SK-N-SH (cell line): ENCODE results near the gene EPB41L2. TPM values are rescaled to one million over a fixed set of nuclear protein-coding genes. Genes with fewer than 3 reads are reported as not detected.

Experiments used
- CTCF ChIA-PET: fragments of 300-600, 350-600 bp; formaldehyde crosslinking; extraction: SDS; loops from one replicate; lab custom pipeline; 2021; lab: Yijun Ruan, JAX
- POLR2A ChIA-PET: fragments of 350-600 bp; sonication (Branson Sonifier 250); formaldehyde crosslinking; extraction: SDS; loops from one replicate; lab custom pipeline; 2020; ENCODE audit warnings: antibody characterized with exemption, inconsistent platforms; lab: Yijun Ruan, JAX
- DNase-seq: peaks from one replicate; pipeline ENCODE4 v3.0.0; 2012
- H2AFZ ChIP-seq: fragments of 200-600 bp; sonication (generic); 2 replicates; pipeline ENCODE4 v1.8.1; 2016; ENCODE audit warnings: antibody characterized with exemption, mild to moderate bottlenecking, low read depth
- H3F3A ChIP-seq: fragments of 200-600 bp; sonication (generic); replicated peaks from 2 replicates; pipeline ENCODE3; 2016; ENCODE audit warnings: antibody characterized with exemption, mild to moderate bottlenecking; ENCODE audit not compliant: insufficient read depth
- H3K27ac ChIP-seq, 2 experiments: fragments of 200-500 bp in 1 of 2; fragments of 200-600 bp in 1 of 2; sonication (Bioruptor generic) in 1 of 2; sonication (generic), shearing (Covaris generic) in 1 of 2; 2 replicates each; pipeline versions ENCODE4 v1.5.1 to v1.6.1; 2014 to 2016; ENCODE audit warnings: low read depth in 2 of 2, inconsistent platforms in 1 of 2, low read length in 1 of 2, mild to moderate bottlenecking in 1 of 2, mixed read lengths in 1 of 2
- H3K27me3 ChIP-seq: fragments of 200-600 bp; sonication (generic), shearing (Covaris generic); 2 replicates; pipeline ENCODE4 v1.6.1; 2016; ENCODE audit warnings: mixed run types; ENCODE audit not compliant: insufficient read depth
- H3K36me3 ChIP-seq, 2 experiments: fragments of 200-500 bp in 1 of 2; fragments of 200-600 bp in 1 of 2; sonication (Bioruptor generic) in 1 of 2; sonication (generic) in 1 of 2; replicated peaks in 1 of 2; 2 replicates each; pipeline versions ENCODE3 to v1.5.1; 2014 to 2016; ENCODE audit warnings: low read length in 1 of 2, mild to moderate bottlenecking in 1 of 2; ENCODE audit not compliant: insufficient read depth in 2 of 2, control insufficient read depth in 1 of 2
- H3K4me1 ChIP-seq, 2 experiments: fragments of 200-500 bp in 1 of 2; fragments of 200-600 bp in 1 of 2; sonication (Bioruptor generic) in 1 of 2; sonication (generic), shearing (Covaris generic) in 1 of 2; 2 replicates each; pipeline versions ENCODE4 v1.5.1 to v1.6.1; 2014 to 2016; ENCODE audit warnings: low read depth in 1 of 2, low read length in 1 of 2, mixed run types in 1 of 2; ENCODE audit not compliant: insufficient read depth in 2 of 2, control insufficient read depth in 1 of 2
- H3K4me2 ChIP-seq: fragments of 200-600 bp; sonication (generic), shearing (Covaris generic); 2 replicates; pipeline ENCODE4 v1.6.1; 2017; ENCODE audit warnings: mixed run types
- H3K4me3 ChIP-seq, 2 experiments: fragments of 200-500 bp in 1 of 2; fragments of 200-600 bp in 1 of 2; sonication (Bioruptor generic) in 1 of 2; sonication (generic), shearing (Covaris generic) in 1 of 2; 2 replicates each; pipeline versions ENCODE4 v1.5.1 to v1.8.1; 2014 to 2016; ENCODE audit warnings: low read depth in 2 of 2, inconsistent platforms in 1 of 2, low read length in 1 of 2, mild to moderate bottlenecking in 1 of 2, mixed read lengths in 1 of 2, moderate library complexity in 1 of 2
- H3K79me2 ChIP-seq: fragments of 200-600 bp; sonication (generic); 2 replicates; pipeline ENCODE4 v1.8.1; 2017; ENCODE audit warnings: mild to moderate bottlenecking; ENCODE audit not compliant: insufficient read depth
- H3K9ac ChIP-seq: fragments of 200-600 bp; sonication (generic); 2 replicates; pipeline ENCODE4 v1.6.1; 2017; ENCODE audit warnings: mixed run types
- H3K9me2 ChIP-seq: fragments of 200-600 bp; sonication (generic); 2 replicates; pipeline ENCODE4 v1.6.1; 2017; ENCODE audit warnings: mixed run types
- H3K9me3 ChIP-seq: fragments of 200-600 bp; sonication (generic); 2 replicates; pipeline ENCODE4 v1.6.1; 2017; ENCODE audit warnings: mixed run types, mild to moderate bottlenecking, moderate library complexity
- H4K20me1 ChIP-seq: fragments of 200-600 bp; sonication (generic); 2 replicates; pipeline ENCODE4 v1.6.1; 2017; ENCODE audit warnings: mild to moderate bottlenecking, mixed run types; ENCODE audit not compliant: insufficient read depth
- ELF1 ChIP-seq: IDR thresholded peaks from 2 replicates; pipeline ENCODE4 v1.4.0; 2012
- FOXM1 ChIP-seq: IDR thresholded peaks from 2 replicates; pipeline ENCODE4 v1.4.0; 2012; ENCODE audit warnings: low read depth, mild to moderate bottlenecking
- JUND ChIP-seq: IDR thresholded peaks from 2 replicates; pipeline ENCODE4 v1.4.0; 2012
- RCOR1 ChIP-seq: fragments of 150-350 bp; IDR thresholded peaks from 2 replicates; pipeline ENCODE4 v1.6.1; 2017; ENCODE audit warnings: antibody characterized with exemption, low read length
- TAF1 ChIP-seq: IDR thresholded peaks from 2 replicates; pipeline ENCODE4 v1.6.1; 2012; ENCODE audit warnings: low read depth, mild to moderate bottlenecking, low read length, moderate library complexity, borderline replicate concordance
- WGBS: methylation state at CpG from one replicate; pipeline ENCODE4 v1.1.6; 2017; ENCODE audit warnings: low lambda C conversion rate; 5-methylcytosine and 5-hydroxymethylcytosine counted together
- polyA plus RNA-seq, 3 experiments: library from polyadenylated mRNA; depleted of rRNA; stranded (reverse); fragments of >200 nt; gene quantifications; 2 replicates each; pipeline ENCODE4 v1.2.3, GENCODE V29; 2012
- TF ChIP-seq, protein P1 (sequence below): IDR thresholded peaks from 2 replicates; pipeline ENCODE4 v1.6.1; 2012; ENCODE audit warnings: mild to moderate bottlenecking, low read depth, low read length, moderate library complexity
- TF ChIP-seq, protein P2 (sequence below): fragments of 150-350 bp; IDR thresholded peaks from 2 replicates; pipeline ENCODE4 v1.6.1; 2016; ENCODE audit warnings: mild to moderate bottlenecking, low read depth, low read length
- TF ChIP-seq, protein P3 (sequence below): IDR thresholded peaks from 2 replicates; pipeline ENCODE4 v1.4.0; 2012; ENCODE audit warnings: low read depth

Gene EPB41L2
- polyA plus RNA-seq, 1 of the 3 experiments (the other 2 are of a cell fraction): 1.4 TPM

DNA sequence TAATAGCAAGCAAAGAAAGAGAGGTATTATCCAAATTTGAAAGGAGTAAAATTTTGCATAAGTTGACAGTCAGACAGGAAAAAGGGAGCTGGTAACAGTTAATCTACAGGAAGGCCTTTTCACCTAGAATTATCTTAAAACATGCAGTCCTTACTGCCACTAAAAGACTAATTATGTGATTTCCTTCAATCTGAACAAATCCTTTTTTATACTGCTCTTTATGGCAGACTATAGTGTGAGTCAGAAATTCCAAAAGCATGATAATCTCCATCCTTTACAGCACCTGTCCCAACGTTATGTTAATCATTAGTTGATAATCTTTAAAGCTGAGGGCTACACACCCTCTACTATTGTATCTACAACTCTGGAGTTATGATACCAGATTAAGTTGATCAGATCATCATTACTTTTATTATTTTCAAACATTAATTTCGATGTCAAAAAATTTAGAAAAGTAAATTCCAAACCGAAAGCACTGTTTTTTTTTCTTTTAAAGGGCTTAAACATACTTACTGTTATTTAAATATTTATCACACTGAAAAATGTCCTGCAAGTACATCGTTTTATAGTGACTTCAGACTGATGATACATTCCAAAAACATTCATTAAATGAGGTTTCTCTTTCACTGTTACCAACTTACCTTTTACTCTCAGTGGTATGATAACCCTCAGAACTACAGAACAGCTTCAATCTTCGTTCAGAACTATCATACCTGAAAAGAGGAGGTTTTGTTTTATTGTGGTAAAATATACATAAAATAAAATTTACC, 39.1 kb upstream of the EPB41L2 start:
- DNase-seq: no peak
- Histone ChIP-seq H3K27ac (no peak overlapping the region), H3K27me3 (no peaks in the 10 kb centered on the region), H3K4me3 (no peak overlapping the region), H3K9me2 (no peaks in the 10 kb centered on the region), H3F3A (no peaks in the 10 kb centered on the region), H4K20me1 (no peaks in the 10 kb centered on the region), H3K9me3 (no peaks in the 10 kb centered on the region), H3K79me2 (no peaks in the 10 kb centered on the region), H3K36me3 (no peaks in the 10 kb centered on the region), H2AFZ (no peak overlapping the region), H3K4me1 (peaks cover 0 to 11% of the 10 kb centered on the region in 2 experiments; a peak in 1 of 4 replicates), H3K9ac (no peak overlapping the region), H3K4me2 (peak overlapping the region; percentile 27; the same call in 1 of the 2 replicates)
- TF ChIP-seq, protein P1, sequence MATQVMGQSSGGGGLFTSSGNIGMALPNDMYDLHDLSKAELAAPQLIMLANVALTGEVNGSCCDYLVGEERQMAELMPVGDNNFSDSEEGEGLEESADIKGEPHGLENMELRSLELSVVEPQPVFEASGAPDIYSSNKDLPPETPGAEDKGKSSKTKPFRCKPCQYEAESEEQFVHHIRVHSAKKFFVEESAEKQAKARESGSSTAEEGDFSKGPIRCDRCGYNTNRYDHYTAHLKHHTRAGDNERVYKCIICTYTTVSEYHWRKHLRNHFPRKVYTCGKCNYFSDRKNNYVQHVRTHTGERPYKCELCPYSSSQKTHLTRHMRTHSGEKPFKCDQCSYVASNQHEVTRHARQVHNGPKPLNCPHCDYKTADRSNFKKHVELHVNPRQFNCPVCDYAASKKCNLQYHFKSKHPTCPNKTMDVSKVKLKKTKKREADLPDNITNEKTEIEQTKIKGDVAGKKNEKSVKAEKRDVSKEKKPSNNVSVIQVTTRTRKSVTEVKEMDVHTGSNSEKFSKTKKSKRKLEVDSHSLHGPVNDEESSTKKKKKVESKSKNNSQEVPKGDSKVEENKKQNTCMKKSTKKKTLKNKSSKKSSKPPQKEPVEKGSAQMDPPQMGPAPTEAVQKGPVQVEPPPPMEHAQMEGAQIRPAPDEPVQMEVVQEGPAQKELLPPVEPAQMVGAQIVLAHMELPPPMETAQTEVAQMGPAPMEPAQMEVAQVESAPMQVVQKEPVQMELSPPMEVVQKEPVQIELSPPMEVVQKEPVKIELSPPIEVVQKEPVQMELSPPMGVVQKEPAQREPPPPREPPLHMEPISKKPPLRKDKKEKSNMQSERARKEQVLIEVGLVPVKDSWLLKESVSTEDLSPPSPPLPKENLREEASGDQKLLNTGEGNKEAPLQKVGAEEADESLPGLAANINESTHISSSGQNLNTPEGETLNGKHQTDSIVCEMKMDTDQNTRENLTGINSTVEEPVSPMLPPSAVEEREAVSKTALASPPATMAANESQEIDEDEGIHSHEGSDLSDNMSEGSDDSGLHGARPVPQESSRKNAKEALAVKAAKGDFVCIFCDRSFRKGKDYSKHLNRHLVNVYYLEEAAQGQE: no peak
- TF ChIP-seq ELF1: no peak
- TF ChIP-seq, protein P2, sequence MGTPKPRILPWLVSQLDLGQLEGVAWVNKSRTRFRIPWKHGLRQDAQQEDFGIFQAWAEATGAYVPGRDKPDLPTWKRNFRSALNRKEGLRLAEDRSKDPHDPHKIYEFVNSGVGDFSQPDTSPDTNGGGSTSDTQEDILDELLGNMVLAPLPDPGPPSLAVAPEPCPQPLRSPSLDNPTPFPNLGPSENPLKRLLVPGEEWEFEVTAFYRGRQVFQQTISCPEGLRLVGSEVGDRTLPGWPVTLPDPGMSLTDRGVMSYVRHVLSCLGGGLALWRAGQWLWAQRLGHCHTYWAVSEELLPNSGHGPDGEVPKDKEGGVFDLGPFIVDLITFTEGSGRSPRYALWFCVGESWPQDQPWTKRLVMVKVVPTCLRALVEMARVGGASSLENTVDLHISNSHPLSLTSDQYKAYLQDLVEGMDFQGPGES: no peak
- TF ChIP-seq, protein P3, sequence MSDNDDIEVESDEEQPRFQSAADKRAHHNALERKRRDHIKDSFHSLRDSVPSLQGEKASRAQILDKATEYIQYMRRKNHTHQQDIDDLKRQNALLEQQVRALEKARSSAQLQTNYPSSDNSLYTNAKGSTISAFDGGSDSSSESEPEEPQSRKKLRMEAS: no peak
- WGBS: 4% methylated on average over 5 of the region's 5 CpGs
- ChIA-PET CTCF (no interaction called here), POLR2A (no interaction called here)

DNA sequence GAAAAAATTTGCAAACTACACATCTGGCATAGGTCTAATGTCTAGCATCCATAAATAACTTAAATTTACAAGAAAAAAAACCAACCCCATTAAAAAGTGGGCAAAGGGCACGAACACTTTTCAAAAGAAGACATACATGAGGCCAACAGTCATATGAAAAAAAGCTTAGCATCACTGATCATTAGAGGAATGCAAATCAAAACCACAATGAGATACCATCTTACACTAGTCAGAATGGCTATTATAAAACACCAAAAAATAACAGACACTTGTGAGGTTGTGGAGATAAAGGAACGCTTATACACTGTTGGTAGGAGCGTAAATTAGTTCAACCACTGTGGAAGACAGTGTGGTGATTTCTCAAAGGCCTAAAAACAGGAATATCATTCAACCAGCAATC, 33.7 kb upstream of the EPB41L2 start:
- Histone ChIP-seq H2AFZ (no peak overlapping the region), H3K79me2 (no peaks in the 10 kb centered on the region), H3F3A (no peaks in the 10 kb centered on the region), H3K27me3 (no peaks in the 10 kb centered on the region), H3K36me3 (no peaks in the 10 kb centered on the region), H3K27ac (no peak overlapping the region), H4K20me1 (no peaks in the 10 kb centered on the region), H3K4me1 (no peaks in the 10 kb centered on the region), H3K9me3 (no peaks in the 10 kb centered on the region), H3K9ac (no peak overlapping the region), H3K4me3 (no peak overlapping the region), H3K4me2 (no peak overlapping the region), H3K9me2 (no peaks in the 10 kb centered on the region)
- WGBS: 5% methylated on average over 3 of the region's 3 CpGs
- CTCF ChIA-PET: no interaction called here
- no peak for TF ChIP-seq TAF1
- no peak for TF ChIP-seq FOXM1
- no peak for TF ChIP-seq JUND
- no peak for TF ChIP-seq RCOR1
- DNase-seq: no peak
- POLR2A ChIA-PET: no interaction called here
